DMS 273 treated with DMSO at 0.1 percent for 48 hours (cell line): Measurements from ENCODE around the gene PWWP2B.

Experiments
- DNase-seq: peaks from one replicate; lab custom pipeline; 2025; lab: John Stamatoyannopoulos, UW

PWWP2B gene

DNA sequence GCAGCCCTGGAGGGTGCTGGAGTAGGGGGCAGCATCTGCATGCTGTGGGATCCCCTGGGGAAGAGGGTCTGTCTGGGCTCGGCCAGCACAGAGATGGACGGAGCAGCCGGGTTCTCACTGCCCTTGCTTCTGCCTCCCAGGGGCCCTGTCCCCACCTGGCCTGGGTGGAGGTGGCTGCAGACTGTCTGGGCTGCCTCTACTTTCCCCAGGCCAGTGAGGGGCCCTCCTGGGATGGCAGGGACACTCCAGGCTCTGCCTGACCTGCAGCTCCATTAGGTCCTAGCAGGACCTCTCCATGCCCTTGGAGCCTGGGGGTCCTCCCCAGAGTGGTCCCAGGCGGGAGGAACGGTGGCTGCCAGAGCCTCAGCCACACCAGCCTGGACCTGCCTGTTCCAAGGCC lies 63.7 kb downstream of the PWWP2B start:
- DNase-seq, result no peak

DNA sequence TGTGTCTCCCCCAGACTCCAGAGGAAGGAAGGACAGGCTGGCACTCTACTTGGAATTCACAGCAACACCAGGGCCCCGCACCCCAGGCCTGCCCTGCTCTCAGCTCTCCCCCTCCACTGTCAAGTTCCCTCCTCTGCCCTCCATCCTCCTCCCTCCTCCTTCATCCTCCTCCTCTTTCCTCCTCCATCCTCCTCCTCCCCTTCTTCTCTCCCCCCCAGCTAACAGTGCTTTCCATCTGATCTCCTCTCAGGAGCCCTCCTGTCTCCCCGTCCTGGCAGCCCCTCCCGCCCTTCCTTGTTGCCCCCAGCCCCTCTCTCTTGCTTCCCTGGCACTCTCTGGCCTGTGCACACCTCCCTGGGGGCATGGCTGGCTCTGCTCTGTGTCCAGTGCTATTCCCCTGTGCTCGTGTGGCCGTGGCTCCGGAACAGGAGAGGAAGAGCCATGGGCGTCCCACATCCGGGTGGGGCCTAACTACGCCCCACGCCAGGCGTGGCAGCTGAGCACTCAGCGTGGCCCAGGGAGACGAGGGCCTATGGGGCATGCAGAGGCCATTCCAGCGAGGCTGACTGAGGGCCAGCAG lies 64.2 kb downstream of the PWWP2B start:
- no peak for DNase-seq

DNA sequence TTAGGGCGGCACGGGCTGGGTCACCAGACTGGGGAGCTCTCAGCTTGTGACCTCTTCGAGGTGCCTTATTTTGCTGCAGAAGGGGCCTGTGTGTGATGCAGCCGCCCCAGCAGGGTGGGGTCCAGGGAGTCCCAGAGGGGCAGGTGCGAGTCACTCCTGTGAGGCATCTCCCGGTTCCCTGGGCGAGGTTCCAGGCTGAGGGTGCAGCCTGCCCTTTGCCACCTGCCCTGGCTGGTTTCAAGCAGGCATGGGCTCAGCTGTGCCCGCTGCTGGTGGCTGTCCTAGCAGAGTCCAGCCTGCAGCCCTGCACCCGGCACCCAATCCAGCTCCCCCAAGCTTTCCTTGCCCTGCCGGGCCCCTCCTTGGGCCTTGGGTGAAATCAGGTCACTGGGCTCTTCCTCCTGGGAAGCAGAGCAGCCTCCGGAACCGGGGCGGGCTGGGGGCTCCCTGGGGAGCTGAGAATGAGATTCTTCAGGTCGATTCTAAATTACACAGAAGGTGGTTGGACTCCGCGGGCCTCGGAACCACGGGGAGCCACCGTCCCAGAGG lies 64.8 kb downstream of the PWWP2B start:
- no peak for DNase-seq

DNA sequence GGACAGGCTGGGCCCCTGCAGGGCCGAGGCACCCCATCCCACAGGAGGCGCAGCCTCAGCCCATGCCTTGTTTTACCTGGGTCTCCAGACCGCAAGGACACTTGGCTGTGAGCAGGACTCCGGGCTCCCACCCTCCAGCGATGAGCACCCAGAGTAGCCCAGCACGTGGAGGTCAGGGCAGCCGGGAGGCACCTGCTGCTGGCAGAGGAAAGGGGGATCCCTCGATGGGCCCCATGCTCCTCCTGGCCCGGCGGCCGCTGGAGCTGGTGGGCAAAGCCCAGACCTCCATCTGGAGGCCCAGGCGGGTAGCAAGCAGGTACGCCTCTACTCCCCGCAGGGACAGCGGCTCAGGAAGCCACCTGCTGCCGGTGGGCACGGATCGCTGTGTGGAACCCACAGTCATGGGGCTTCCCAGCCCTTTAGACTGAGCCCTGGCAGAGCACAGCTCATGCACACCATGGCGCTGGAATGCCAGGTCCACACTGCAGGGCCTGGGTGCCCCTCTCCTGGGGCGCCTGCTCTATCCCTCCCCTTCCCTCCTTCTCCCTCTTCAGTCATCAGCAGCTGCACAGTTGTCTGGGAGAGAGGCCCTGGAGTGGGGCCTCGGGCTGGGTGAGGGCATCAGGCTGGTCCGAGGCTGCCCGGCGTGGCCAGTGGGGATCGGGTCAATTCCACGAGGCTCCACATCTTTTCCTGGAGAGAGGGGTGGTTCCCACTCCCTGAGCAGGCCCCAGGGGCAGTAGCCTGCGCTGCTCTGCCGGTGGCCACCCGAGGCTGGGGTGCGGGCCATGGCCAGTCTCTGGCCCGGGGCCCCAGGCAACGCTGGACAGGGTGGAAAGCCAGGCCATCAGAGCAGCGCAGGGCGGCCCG lies 65.7 kb downstream of the PWWP2B start:
- DNase-seq, result no peak

DNA sequence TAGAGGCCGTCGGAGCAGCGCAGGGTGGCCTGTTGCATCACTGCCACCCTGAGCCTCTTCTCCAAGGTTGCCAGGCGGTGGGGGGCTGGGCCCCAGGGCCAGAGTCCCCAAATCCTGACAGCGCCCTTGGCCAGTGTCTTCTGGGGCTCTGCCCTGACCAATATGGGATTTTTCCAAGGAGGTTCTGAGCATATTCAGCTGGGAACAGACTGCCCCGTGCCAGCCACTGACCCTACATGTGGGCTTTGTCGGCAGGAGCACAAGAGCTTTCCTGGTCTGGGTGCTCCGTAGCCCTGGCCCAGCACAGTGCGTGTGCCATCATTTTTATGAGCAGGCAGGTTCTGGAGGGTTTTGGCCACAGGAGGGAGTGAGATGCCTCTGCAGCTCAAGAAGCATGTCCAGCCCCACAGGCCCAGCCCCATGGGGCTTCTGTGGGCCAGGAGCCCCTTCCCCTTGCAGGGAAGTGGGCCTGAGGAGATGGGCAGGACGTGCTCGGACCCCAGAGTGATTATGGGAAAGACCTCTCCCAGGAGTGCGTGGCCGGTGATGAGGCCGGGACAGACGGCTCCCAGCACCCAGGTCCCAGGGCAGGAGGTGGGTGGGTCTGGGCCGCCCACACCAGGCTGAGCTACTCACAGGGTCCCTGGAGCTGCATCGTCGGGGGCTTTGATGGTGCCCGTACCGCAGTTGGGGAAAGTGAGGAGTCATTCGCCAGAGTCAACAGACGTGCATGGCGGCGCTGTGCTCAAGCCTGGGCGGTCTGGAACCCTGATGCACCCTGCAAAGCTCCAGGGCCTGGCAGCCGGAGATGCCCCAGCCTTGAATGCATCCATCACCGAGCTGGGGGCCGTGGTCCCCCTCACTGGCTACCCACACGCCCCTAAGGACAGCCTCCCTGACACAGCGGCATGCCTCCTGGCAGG lies 66.6 kb downstream of the PWWP2B start:
- DNase-seq, result no peak

DNA sequence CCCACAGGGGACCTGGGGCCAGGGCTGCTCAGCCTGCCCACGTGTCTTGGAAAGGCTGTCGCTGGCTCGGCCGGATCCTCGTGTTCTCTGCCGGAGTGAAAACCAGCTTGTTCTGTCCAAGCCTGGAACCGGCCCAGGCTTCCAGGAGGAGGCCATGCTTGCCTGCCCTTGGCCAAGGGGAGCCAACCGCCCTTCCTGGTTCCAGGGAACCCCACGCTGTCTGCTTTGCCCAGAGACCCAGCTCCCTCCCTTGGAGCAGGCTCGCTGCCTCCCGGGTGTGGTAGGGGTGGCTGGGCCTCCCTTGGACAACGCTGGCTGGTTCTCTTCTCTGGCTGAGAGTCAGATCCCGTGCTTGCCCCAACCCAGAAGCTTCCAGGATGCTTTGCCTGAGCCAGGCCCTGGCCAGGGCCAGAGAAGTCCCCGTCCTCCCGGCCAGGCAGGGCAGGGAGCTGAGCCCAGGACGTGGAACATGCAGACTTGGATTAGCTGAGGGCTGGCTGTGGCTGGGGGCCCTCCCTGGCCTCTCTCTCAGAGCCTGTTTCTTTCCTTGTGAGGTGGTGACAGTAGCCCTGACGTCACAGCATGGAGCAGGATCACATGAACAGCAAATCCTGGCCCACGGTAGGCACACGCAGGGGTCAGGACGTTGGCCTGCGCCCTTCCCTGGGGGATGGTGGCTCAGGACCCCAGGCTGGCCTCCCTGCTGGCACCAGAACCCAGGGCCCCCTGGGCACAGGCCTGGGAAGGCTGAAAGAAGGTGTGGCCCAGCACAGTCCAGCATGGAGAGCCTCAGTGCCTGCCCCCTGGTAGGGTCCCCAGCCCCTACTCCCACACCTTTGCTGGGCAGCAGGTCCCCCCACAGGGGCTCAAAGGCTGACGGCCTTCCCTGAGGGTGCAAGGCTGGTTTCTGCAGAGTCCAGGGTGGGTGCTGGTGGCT lies 67.5 kb downstream of the PWWP2B start:
- no peak for DNase-seq

DNA sequence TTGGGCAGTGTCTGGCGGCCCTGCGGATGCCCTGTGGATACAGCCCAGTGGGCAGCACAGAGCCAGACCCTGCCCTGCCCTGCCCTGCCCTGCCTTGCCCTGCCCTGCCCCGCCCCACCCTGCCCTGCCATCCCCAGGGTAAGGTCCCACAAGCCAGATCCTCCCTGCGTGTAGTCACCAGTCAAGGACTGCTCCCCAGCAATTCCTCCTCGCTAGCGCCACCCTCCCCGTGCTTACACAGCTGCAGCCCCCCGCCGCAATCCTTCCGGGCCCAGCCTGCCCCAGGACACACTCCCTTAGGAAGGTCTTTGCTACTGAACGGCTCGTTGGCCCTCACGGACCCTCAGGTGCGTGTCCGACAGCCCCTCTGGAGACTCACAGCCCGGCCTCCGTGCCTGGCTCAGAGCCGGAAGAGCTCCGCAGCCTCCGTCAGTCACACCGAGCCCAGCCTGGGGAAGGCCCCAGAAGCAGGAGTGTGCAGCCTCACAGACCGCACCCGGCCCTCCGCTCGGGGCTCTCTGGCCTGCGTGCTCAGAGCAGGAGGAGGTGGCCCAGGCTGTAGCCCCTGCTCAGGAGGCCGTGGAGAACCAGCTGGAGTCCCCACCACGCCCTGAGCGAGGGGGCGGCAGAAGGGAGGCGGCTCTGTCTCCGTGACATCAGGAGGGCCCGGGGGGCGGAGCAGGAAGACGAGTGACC lies 68.3 kb downstream of the PWWP2B start:
- no peak for DNase-seq

DNA sequence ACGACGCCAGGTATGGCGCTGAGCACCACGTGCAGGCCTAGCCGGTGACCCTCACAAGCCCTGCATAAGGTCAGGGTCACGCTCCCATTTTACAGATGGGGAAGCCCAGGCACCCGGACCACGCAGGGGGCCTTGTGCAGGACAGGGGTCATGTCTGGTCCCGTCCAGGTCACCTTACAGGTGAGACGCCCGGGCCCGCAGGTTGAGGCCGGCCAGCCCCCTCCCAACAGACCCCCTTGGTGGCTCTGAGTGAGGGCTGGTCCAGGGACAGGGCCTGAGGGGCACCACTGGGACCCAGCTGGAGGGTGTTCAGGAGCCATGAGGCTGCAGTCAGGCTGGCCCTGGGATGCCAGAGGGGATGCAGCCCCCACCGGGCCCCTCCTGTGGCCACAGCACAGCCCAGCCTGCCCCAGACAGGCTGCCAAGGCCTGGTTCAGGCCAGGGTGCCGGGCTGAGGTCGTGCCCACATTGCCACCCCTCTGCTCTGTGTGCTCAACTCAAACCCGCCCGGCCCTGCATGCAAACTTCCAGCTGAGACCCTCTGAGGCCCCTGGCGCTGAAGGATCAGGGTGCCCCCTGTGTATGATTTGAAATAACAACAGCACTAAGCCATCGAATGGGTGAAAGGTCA lies 69.0 kb downstream of the PWWP2B start:
- no peak for DNase-seq

DNA sequence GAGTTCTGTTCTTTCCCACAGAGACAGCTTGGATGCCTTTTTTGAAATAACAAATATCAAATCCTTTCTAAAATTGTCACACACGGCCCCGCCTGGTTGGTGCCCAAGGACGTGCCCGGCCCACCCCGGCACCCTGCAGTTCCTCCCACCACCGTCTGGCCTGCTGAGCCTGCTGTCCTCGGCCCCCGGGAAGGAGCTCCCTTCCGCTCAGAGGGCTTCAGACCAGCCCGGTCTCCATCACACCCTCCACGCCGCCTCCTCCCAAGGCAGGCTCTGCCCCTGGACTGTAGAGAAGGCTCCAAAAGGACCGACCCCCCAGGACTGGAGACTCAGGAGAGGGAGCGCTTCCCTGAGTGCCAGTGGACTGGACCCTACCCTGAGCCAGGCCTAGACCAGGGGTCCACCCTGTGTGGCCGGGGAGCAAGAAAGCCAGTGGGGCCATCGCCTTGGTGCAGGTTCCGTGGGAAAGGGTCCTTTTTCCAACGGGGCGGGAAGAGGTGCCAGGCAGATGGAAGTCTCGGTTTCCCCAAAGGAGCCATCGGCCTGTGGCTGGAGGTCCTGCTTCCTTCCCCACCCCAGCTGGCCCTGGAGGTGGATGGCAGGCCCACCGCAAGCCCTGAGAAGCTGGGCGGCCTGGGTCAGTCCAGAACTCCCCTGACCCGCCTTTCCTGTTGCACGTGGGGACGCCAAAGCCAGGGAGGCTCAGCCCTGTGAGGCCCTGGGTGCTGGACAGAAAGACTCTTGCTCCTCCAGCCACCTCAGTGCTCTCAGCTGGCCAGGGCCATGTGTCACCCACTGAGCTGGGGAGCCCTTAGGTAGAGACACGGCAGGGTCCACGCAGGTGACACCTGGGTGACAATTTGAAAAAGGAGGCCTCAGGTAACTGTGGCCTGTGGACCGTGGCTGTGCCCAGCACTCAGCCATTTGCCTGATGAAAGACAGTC lies 69.8 kb downstream of the PWWP2B start:
- DNase-seq, result no peak
